GM21576 (cell line): Measurements from ENCODE around the gene CSNK2B.
"Not testable (repeated sequence)": the region's sequence is repeated elsewhere in the genome, so short reads cannot be mapped to it uniquely, and the experiment has no call there.

ENCODE experiments used
- ATAC-seq: cut with Tn5 transposase; IDR thresholded peaks from one replicate; pipeline ENCODE4 v1.9.1; 2021; ENCODE audit warnings: mild to moderate bottlenecking, moderate library complexity; ENCODE audit not compliant: unreplicated experiment

CSNK2B gene

DNA sequence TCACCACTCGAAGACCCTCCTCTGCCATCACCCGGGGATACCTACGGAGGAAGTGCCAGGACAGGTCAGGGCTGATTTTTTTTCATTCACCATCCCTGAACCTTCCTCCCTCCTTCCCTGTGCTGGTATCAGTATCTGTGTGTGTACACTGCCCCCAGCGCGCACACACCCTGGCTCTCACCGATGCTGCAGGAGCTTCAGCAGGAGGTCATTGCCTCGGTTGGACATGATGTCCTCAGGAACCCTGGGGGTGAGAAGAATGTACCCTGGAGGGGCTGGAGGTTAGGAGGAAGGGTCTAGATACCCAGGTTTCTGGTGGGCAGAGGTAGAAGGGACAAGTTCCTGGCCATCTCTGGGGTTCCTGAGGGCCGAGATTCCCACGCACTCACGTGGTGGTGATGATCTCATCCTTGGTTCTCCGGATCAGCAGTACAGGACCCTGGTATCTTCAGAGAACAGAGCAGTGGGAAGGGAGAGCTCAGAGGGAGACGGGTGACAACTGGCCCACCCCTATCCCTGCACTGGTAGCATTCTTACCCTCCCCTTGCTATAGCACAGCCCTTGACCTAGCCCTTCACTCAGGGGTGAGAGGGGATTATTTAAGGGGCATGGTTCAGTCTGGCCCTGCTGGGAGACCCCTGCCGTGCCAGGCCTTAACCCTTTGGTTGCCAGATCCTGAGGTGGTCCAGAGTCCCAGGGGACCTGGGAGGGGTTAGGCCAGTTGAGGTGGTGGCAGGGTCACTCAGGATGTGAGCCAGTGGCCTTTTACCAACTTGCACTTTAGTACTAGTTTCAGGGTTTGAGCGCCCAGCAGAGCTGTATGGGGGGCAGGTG is 22.2 kb downstream of the CSNK2B start:
- ATAC-seq, result no peak

DNA sequence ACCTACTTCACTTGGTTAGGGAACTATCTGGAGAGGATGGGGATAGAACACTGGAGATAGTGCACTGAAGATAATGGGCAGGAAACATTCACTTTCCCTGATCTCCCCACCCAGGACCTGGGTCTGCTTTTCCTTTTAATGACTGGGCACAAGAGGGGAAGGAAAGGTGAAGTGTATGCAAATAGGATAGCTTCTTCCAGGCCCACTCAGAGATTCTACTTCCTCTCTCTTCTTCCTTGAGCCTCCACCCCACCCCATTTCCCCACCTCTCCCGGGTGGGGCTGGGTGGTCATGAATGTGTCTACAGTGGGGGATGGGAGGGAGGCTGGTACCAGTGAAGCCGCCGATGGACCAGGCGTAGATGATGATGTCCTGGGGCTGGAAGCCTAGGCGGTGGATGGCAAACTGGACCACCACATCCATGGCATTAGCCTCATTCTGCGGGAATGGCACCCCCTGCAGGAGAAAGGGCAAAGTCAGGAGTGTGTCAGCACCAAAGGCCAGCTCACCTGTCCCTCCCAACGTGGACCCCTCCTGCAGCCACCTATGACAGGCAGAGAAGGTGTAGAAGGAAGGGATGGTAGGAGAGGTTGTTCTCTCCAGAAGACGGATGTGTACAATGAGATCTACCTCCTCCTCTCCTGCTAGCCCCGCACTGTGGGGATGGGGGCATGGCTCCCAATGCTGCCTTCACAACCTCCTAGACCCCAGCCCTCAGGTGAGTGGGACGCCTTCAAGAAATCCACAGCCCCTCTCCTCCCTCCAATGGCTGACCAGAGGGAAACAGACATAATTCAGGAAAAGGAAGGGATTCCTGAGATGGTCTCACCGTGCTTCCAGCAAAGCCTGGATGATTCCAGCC is 23.6 kb downstream of the CSNK2B start:
- ATAC-seq, result no peak

DNA sequence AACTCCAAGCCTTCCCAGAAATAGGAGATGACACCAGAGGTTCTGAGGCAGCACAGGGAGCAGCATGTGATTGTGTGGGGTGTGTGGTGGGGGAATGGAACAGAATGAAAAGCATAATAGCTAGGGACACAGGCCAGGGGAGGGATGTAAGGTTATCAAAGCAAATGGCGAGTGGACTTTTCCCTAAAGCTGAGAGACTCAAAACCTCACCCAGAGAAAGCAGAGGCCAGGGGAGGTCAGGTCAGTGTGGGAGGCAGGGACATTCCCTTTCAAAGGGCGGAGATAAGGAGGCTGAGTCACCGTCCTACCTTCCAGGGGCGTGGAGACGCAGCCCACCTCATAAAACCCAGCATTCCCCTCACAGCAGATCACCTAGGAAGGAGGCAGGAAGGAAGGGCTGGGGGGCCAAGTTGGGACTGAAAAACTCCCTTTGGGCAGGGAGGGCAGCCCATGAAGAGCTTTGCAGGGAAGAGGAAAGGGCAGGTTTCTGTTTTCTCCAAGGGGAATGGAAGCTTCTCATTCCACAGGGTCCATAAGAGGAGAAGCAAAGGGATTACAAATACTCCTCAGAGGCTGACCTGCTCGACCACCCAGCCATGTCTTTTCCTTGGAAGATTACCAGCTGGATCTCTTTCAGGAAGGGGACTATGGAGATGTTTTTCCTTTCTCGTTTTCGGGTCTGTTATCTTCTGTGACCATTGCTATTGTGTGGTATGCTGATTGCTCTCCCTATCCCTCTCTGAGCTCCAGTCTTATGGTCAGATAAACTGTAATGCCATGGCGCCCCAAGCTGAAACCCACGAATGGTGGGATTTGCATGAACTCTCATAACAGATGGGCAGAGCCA is 24.6 kb downstream of the CSNK2B start:
- ATAC-seq, result no peak

DNA sequence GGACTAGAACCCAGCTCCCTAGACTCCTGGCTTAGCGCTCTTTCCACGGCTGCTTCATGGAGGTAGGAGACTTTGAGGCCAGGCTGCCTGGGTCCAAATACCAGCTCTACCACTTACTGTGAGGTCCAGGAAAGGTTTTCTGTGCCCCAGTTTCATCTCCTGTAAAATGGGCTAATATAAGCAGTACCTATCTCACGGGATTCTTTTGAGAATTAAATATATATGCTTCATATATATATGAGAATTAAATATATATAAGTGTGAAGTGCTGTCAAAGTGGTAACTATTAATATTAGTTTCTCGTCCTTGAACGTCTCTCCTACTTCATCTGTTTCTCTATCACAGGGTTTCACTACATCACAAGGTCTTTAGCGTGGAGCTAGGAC is 25.2 kb downstream of the CSNK2B start:
- ATAC-seq, result no peak

DNA sequence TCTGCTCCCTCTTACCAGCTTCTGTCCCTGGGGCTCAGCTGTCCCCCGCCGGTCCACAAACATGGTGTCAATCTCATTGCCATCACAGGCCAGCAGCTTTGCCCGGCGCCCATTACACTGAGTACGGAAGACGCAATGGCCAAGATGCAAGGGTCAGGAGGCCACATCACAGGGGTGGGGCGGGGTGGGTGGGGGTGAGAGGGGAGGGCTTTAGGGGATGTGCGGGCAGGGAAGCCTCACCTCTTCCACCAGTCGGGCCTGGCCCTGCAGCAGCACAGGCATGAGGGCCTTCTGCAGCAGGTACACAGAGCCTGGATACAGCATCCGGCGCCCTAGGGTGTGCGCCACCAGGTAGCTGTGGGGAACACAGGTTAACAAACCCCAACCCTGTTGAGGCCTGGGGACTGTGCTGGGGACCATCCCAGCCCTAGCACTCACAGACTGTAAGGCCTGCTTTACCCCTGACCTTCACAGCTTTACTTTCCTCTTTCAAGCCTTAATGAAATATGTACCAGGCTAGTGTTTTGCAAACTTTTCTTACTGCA is 25.8 kb downstream of the CSNK2B start:
- ATAC-seq, result no peak

DNA sequence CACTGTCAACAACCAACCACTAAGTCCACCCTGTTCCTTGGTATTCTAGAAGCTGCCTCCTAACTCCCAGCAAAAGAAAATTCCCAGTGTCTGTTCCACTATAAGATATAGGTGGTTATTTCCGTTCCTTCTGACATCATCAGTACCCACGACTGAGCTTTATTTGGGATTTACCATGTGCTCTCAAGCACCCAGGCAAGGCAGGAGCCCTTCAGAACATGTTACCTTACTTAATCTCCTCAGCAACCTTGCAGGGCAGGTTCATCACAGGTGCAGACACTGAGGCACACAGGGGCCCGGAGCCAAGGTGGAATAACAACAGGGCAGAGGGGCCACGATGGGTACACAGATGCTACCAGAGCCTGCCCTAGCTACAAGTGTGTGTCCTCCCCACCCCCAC is 26.5 kb downstream of the CSNK2B start:
- ATAC-seq, result no peak

DNA sequence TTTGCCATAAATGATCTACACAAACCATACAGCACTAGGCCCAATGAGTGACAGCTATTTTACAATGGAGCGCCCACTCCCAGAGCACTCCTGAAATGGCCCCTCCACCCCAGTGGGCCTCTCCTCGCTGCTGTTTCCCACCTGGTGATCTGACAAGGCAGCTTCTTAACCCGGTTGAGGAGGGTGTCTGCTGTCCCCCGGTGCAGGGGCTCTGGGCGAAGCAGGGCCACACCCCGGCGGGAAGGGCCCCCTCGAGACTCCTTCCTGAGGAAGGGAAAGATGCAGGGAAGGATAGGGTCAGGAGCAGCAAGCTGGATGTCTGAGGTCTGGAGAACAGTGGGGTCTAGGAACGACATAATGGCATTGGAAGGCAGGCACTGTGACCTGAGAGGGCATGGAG is 27.0 kb downstream of the CSNK2B start:
- no peak for ATAC-seq

DNA sequence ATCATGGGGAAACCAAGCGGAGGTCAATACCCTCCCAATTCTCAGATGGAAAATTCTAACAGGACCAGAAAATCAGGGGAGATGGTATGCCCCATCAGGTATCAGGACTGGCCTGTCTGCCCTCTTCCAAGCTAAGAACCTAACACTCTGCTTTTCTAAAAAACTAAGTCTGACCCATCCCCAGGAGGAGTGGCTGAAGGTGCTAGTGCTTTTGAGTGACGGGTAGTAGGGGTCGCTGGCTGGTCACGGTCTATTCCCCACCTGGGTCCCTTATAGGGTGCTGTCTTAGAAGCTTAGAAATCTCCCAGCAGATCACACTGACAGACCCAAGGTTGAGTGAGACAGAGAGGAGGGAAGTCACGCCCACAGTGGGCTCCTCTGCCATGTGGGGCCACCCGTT is 27.7 kb downstream of the CSNK2B start:
- ATAC-seq, result no peak

DNA sequence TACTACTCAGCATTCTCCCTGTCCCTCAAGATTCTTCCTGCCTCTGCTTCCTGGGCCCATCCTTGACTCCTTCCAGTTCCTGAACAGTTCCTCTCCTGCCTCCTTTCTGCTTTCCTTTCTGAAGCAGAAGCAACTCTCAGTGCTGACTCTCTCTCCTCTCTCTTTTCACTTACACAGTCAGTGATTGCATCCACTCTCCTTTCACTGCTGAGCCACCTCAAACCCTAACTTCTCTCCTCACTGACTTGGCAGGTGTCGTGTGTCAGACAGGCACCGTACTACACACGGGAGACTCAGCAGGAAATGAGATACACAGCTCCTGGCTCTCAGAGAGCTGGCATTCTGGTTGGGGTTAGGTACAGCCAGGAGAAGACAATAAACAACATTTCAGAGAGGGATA is 31.7 kb downstream of the CSNK2B start:
- ATAC-seq, result no peak

DNA sequence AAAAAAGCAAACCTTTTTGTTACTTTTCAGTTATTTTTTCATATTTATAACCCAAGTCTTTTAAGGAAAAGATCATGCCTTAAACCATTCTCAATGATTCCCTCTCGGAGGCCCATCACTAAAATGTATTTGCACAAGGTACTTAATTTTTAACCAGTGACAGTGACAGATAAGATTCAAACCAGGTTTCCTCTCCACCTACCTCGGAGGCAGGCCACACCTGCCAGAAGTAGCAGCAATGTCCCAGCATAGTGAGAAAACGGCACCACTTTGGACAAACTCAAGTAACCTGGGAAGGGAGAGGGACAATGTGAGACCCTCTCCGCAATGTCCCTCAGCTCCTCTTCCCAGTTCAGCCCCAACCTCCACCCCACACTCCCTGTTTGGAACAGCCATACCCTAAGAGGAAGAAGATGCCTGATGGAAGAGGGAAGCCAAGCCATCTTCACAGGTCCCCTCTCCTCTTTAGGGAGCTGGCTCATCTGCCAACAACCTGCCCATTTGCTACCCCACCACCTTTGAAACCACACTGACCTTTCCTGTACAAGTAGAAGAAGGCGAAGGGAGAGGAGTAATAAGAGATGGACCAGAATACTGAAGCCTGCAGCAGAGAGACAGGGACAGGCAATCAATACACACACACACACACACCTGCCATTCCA is 35.0 kb downstream of the CSNK2B start:
- ATAC-seq, result no peak

DNA sequence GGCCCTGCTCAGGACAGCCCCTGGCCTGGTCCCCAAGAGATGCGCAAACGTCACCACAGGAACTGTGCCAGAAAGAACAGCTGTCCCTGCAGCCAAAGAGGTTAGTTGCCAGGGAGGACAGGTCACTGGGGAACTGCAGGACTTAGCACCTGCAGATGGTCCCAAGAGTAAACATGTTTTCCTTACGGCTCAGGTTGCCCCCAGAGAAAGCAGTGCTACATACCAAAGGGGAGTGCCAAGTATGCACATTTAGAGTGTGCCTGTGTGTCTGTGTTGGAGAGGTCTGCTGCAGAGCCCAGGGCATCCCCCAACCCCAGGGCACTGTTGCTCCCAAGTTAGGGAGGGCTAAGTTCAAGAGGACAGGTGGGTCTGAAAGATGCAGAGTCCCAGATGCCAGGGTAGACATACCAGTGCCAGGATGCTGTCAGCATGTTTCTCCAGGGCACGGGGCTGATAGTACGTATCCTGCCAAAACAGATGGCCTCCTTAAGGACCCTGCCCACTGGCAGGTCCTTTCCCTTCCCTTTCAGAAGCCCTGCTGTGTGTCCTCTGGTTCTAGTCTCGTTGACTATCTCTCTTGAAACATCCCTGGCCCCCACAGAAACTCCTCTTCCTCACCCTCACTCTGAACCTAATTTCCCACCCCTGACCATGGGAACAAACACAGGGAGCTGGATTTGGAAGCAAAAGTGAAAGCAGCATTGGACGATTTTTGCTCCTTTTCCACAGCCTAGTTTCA is 36.0 kb downstream of the CSNK2B start:
- no peak for ATAC-seq

DNA sequence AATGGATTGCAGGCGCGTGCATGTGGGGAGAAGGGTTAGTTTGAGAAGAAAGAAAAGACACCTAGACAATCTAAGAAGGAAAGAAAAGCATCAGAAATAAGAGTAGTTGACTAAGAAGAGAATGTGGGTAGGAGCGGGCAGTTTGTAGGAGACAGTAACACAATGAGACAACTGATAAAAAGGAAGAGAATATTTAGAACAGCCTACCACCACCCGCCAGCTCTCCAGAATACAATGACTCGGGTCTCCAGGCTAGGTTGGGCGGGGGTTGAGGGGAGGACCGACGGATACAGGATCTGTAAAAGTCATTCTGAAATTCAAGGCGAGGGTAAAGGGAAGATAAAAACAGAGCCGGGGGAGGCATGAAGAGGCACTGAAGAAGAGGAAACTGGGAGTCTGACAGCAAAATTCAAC is 36.5 kb downstream of the CSNK2B start:
- ATAC-seq, result no peak

DNA sequence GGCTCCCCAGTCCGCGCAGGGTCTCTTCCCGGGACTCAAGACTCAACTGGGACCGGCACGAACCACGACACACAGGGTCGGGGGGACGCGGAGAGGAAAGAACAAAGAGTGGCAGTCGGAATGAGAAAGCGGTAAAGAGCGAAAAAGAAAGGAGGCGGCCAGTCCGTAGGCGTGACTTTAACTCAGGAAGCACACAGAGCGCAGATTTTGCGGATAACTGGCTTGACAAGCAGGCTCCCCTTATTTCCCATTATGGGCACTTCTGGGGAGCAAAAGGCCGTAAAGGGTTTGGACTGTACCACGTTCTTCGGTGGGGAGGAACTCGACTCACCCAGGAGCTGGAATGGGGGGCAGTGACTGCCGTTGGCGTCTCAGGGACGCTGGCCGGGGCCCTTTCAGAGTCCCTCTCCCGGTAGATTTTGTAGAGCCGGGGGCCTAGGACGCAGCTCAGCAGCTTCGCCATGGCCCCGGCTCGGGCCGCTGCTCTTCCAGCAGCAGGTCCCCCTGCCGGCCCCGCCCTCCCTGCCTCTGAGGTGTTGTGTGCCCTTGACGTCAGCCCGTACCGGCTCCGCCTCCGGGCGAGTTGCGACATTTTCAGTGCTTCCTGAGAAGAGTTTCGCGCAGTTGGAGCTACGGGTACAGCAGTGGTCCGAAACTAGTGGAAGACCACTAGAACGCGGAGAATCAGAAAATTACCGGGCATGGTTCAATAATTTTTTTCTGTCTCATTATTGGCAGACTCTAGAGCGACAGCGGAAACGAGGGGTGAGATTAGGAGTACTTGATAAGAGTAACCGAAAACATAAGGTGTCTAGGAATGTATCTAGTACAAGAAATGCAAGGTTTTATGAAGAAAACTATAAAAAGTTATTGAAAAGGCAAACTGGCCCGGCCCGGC is 37.2 kb downstream of the CSNK2B start, which contains the start of gene ABHD16A:
Gene ABHD16A (minus strand): TSS at position 506 of the 898 bp plus-strand sequence. CDS start 43 bp downstream, at position 463.
- ATAC-seq, result peak; percentile 82

DNA sequence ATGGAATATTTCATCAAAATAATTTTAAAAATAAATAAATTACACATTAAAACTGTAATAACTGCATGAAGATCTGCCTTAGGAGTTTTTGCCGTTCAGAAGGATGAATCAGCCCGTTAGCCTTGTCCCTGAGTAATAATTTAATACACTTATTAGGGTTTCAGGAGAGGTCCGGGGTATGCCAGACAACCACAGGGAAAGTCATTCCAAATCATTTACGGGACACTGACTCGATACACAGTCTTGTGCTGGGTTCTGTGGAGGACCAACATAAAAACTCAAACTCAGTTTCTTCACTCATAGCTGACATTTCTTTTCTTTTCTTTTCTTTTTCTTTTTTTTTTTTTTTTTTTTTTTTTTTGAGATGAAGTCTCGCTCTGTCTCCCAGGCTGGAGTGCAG is 40.1 kb downstream of the CSNK2B start:
- no peak for ATAC-seq

DNA sequence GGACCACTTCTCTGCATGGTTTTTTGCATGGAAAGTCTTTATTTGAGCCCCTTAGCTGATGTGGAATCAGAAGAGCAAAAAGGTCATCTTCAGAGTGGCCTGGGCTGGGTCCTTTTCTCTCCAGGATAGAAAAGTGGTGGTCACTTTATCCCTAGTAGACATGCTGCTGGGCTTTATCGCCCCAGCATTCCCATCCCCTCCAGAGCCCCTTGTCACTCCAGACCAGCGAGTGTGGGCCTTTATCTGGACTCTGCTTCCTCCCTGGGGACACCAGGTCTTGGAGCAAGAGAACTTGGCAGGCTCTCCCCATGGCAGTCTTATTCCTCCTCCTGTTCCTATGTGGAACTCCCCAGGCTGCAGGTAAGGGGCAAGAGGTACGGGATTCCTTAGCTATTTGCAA is 40.7 kb downstream of the CSNK2B start, which contains the start of gene LY6G6F:
Gene LY6G6F (plus strand): TSS at position 268 of the 400 bp plus-strand sequence. CDS start 41 bp downstream, at position 309.
- no peak for ATAC-seq

DNA sequence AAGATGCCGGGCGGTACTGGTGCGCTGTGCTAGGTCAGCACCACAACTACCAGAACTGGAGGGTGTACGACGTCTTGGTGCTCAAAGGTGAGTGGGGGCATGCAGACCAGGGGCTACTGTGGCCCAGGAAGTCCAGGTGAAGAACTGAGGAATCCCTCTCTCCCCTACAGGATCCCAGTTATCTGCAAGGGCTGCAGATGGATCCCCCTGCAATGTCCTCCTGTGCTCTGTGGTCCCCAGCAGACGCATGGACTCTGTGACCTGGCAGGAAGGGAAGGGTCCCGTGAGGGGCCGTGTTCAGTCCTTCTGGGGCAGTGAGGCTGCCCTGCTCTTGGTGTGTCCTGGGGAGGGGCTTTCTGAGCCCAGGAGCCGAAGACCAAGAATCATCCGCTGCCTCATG is 41.8 kb downstream of the CSNK2B start:
- no peak for ATAC-seq

DNA sequence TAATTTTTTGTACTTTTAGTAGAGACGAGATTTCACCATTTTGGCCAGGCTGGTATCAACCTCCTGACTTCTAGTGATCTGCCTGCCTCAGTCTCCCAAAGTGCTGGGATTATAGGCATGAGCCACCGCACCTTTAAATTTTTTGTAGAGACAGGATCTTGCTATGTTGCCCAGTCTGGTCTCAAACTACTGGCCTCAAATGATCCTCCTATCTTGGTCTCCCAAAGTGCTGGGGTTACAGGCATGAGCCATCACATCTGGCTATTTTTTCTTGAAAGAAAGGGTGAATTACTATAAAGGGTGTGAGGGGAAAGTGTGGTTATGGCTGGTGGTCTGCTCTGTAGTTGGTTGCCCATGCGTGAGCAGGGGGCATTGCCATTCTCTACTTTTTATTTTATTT is 42.3 kb downstream of the CSNK2B start:
- ATAC-seq, result no peak

DNA sequence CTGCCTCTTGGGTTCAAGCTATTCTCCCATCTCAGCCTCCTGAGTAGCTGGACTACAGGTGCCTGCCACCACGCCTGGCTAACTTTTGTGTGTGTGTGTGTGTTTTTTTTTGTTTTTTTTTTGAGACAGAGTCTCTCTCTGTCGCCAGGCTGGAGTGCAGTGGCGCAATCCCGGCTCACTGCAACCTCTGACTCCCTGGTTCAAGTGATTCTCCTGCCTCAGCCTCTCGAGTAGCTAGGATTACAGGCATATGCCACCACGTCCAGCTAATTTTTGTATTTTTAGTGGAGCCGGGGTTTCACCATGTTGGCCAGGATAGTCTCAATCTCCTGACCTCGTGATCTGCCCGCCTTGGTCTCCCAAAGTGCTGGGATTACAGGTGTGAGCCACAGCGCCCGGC is 43.3 kb downstream of the CSNK2B start:
- ATAC-seq, result not testable (repeated sequence)
